ENCODE data around the gene ACTBL2.
"Not testable (repeated sequence)": the region's sequence is repeated elsewhere in the genome, so short reads cannot be mapped to it uniquely, and the experiment has no call there.

Gene ACTBL2

GRCh38 chr5:57494104-57495098 lies 11.8 kb upstream of the ACTBL2 start:
- no peak for DNase-seq

- no peak for DNase-seq
These were observed 10.4 kb upstream of the ACTBL2 start for GRCh38 chr5:57493034-57493433.

GRCh38 chr5:57492632-57493031 lies 10.0 kb upstream of the ACTBL2 start:
- DNase-seq = no peak

- no peak for DNase-seq
These were observed 8.9 kb upstream of the ACTBL2 start for GRCh38 chr5:57491369-57491965.

- no peak for DNase-seq
These were observed 5.8 kb upstream of the ACTBL2 start for GRCh38 chr5:57488215-57488955.

GRCh38 chr5:57486027-57486602 lies 3.5 kb upstream of the ACTBL2 start:
- no peak for DNase-seq

GRCh38 chr5:57478826-57479225 lies 3.8 kb downstream of the ACTBL2 start:
- no peak for DNase-seq

GRCh38 chr5:57476601-57477056 lies 6.0 kb downstream of the ACTBL2 start:
- DNase-seq = no peak

- no peak for DNase-seq
These were observed 12.3 kb downstream of the ACTBL2 start for GRCh38 chr5:57470339-57470738.

GRCh38 chr5:57468481-57469163 lies 14.0 kb downstream of the ACTBL2 start:
- no peak for DNase-seq

- no peak for DNase-seq
These were observed 16.1 kb downstream of the ACTBL2 start for GRCh38 chr5:57466544-57466943.

- not testable (repeated sequence) for DNase-seq
These were observed 22.6 kb downstream of the ACTBL2 start for GRCh38 chr5:57460056-57460455.

GRCh38 chr5:57458443-57458842 lies 24.2 kb downstream of the ACTBL2 start:
- no peak for DNase-seq

- DNase-seq = peak; percentile 16
These were observed 26.0 kb downstream of the ACTBL2 start for GRCh38 chr5:57456531-57457135.

- no peak for DNase-seq
These were observed 26.8 kb downstream of the ACTBL2 start for GRCh38 chr5:57455511-57456455.

GRCh38 chr5:57454896-57455295 lies 27.7 kb downstream of the ACTBL2 start:
- no peak for DNase-seq

GRCh38 chr5:57453728-57454127 lies 28.9 kb downstream of the ACTBL2 start:
- no peak for DNase-seq

- no peak for DNase-seq
These were observed 29.7 kb downstream of the ACTBL2 start for GRCh38 chr5:57452885-57453284.

GRCh38 chr5:57450991-57451876 lies 31.4 kb downstream of the ACTBL2 start:
- no peak for DNase-seq

- no peak for DNase-seq
These were observed 33.9 kb downstream of the ACTBL2 start for GRCh38 chr5:57448751-57449150.

Data from NCI-H524 treated with DMSO at 0.1 percent for 48 hours (cell line).